ENCODE results near the gene TMEM218.

Gene TMEM218

GRCh38 chr11:125129316-125129993 lies 18.0 kb upstream of the TMEM218 start:
- no peak for DNase-seq (ENCODE audit: low read depth)

- peak; percentile 76 for DNase-seq (ENCODE audit: low read depth)
Observed at GRCh38 chr11:125128450-125128849, 17.0 kb upstream of the TMEM218 start.

GRCh38 chr11:125124618-125124992 lies 13.2 kb upstream of the TMEM218 start:
- no peak for DNase-seq (ENCODE audit: low read depth)

GRCh38 chr11:125123947-125124617 lies 12.7 kb upstream of the TMEM218 start:
- DNase-seq (ENCODE audit: low read depth): peak; percentile 79

GRCh38 chr11:125123194-125123946 lies 11.9 kb upstream of the TMEM218 start:
- no peak for DNase-seq (ENCODE audit: low read depth)

GRCh38 chr11:125117429-125117828 lies 6.0 kb upstream of the TMEM218 start:
- no peak for DNase-seq (ENCODE audit: low read depth)

- DNase-seq (ENCODE audit: low read depth): no peak
Observed at GRCh38 chr11:125114518-125114917, 3.1 kb upstream of the TMEM218 start.

- no peak for DNase-seq (ENCODE audit: low read depth)
Observed at GRCh38 chr11:125112208-125112604, 780 bp upstream of the TMEM218 start.

- DNase-seq (ENCODE audit: low read depth): no peak
Observed at GRCh38 chr11:125111001-125111342, 454 bp downstream of the TMEM218 start.

GRCh38 chr11:125110506-125110905 lies 920 bp downstream of the TMEM218 start:
- no peak for DNase-seq (ENCODE audit: low read depth)

- no peak for DNase-seq (ENCODE audit: low read depth)
Observed at GRCh38 chr11:125108469-125108868, 3.0 kb downstream of the TMEM218 start.

- DNase-seq (ENCODE audit: low read depth): peak; percentile 78
Observed at GRCh38 chr11:125105926-125106325, 5.5 kb downstream of the TMEM218 start.

GRCh38 chr11:125102510-125102909 lies 8.9 kb downstream of the TMEM218 start:
- DNase-seq (ENCODE audit: low read depth): no peak

GRCh38 chr11:125102025-125102424 lies 9.4 kb downstream of the TMEM218 start:
- DNase-seq (ENCODE audit: low read depth): no peak

- DNase-seq (ENCODE audit: low read depth): no peak
Observed at GRCh38 chr11:125101596-125101995, 9.8 kb downstream of the TMEM218 start.

- no peak for DNase-seq (ENCODE audit: low read depth)
Observed at GRCh38 chr11:125100136-125100535, 11.3 kb downstream of the TMEM218 start.

GRCh38 chr11:125094731-125095130 lies 16.7 kb downstream of the TMEM218 start:
- no peak for DNase-seq (ENCODE audit: low read depth)

- no peak for DNase-seq (ENCODE audit: low read depth)
Observed at GRCh38 chr11:125093502-125093901, 17.9 kb downstream of the TMEM218 start.

- DNase-seq (ENCODE audit: low read depth): no peak
Observed at GRCh38 chr11:125092669-125093068, 18.8 kb downstream of the TMEM218 start.

GRCh38 chr11:125091877-125092664 lies 19.4 kb downstream of the TMEM218 start:
- DNase-seq (ENCODE audit: low read depth): no peak

GRCh38 chr11:125091247-125091876 lies 20.1 kb downstream of the TMEM218 start:
- peak; percentile 67 for DNase-seq (ENCODE audit: low read depth)

- DNase-seq (ENCODE audit: low read depth): no peak
Observed at GRCh38 chr11:125090816-125091215, 20.6 kb downstream of the TMEM218 start.
